GM08714 (cell line): Measurements from ENCODE around the gene PWWP2A.

Source experiments
- H3K4me3 ChIP-seq: fragments of 200-500 bp; sonication (Bioruptor generic); 2 replicates; pipeline ENCODE4 v1.5.1; 2014; ENCODE audit warnings: mild to moderate bottlenecking, low read length, inconsistent platforms
- ZNF274 ChIP-seq: IDR thresholded peaks from 2 replicates; pipeline ENCODE4 v1.6.1; 2012; ENCODE audit warnings: mild to moderate bottlenecking, low read depth, low read length

The PWWP2A gene

DNA sequence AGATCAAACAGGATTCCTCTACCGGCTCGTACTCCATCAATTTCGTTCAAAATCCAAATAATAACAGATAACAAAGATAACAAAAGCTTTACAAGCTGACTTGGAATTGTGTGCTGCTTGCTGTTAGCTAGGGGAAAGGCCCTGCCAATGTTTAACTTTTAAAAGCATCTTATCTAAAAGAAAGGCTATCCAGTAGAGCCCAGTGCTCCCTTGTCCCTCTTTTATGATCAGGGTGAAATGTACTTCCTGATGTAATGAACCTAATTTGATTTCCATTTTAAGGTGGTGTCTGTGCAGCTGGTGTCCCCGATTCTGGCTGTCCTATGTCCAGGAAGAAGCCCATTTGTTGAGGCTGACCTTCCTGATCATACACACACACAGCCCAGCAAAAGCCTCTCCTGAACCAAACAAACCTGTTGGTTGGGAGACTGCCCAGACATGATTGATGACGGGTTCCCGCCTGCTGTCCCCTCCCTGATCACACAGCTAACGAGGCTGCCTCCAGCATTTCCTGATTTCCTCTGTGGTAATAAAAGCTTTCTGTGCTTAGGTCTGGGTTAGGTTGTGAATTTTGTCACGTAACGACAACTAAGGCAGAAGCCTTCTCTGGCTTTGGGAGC is 54.1 kb downstream of the PWWP2A start:
- no peak for TF ChIP-seq ZNF274
- no peak overlapping the region for H3K4me3 ChIP-seq

DNA sequence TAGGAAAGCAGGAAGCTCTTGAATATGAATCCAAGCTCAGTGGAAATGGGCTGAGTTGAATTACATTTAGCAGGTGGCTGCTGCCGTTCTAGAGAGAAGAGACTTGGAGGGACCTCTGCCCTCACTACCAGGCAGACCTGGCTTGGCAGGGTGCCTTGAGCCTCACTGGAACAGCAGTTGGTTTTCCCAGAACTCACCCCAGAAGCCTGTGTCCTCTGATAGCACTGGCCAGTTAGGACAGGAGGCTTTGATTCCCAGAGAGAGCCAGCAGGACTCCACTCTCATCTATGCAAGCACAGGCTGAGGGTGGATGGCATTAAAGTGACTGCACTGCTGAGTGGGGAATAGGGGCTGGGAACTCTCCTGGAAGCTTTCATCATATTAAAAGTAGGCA is 54.8 kb downstream of the PWWP2A start:
- TF ChIP-seq ZNF274, result no peak
- H3K4me3 ChIP-seq, result no peak overlapping the region

DNA sequence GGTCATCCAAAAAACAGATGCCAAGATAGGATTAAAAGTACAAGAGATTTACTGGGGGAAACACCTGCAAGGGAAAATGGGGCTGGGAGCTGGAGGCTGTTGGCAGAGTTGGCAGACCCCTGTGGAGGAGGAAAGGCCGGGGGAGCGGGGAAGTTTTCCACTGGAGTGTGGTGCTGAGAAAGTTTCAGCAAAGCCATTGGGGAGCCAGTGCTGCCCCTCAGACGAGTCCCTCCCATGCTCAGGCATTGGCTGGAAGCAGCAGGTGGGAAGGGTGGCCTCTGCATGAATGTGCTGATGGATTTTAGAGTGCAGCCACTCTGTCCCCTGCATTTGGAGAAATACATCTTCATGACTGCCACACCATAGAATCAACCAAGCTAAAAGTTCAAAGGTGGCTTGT is 57.5 kb downstream of the PWWP2A start:
- no peak for TF ChIP-seq ZNF274
- H3K4me3 ChIP-seq, result no peak overlapping the region

DNA sequence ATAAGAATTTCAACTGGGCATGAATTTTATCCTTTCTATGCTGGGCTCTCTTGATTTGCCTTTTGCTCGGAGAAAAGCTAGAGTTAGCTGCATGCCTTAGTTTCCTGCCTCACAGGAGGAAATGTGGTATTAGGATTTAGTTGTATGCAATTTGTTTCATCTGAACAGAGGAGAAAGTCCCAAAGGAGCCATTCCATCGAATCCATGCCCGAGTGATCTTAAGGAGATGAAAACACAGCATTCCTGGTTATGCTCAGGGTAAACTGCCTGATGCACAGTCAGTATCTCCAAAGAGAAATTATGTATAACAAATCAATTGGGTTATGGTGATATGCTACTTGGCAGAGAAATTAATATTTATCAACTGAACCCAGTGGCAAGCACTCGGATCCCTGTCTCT is 59.2 kb downstream of the PWWP2A start:
- TF ChIP-seq ZNF274, result no peak
- H3K4me3 ChIP-seq, result no peak overlapping the region

DNA sequence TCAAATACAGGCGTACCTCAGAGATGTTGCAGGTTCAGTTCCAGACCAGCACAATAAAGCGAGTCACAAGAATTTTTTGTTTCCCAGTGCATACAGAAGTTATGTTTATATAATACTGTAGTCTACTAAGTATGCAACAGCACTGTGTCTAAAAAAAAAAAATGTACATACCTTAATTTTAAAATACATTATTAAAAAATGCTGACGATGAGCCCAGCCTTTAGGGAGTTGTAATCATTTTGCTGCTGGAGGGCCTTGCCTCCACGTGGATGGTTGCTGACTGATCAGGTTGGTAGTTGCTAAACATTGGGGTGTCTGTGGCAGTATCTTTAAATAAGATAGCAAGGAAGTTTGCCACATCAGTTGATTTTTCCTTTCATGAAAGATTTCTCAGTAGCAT is 62.0 kb downstream of the PWWP2A start:
- no peak overlapping the region for H3K4me3 ChIP-seq
- TF ChIP-seq ZNF274, result no peak

DNA sequence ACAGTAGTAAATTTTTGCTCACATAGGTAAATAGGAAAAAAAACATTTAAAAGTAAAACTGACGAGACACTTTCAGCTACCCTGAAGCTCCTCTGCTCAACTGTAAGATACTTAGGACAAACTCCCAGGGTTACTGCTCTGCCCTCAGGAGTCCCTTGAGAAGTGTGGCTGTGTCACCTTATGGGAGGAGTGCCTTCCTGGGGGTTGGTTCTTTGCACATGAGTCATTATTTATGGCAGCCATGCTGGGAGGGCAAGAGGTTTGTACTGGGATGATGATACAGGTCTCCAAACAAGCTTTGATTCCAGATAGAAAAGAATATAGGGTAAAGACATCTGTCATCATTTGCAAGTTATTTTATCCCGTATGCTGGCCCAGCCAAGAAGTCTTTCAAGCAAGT is 64.4 kb downstream of the PWWP2A start:
- no peak for TF ChIP-seq ZNF274

DNA sequence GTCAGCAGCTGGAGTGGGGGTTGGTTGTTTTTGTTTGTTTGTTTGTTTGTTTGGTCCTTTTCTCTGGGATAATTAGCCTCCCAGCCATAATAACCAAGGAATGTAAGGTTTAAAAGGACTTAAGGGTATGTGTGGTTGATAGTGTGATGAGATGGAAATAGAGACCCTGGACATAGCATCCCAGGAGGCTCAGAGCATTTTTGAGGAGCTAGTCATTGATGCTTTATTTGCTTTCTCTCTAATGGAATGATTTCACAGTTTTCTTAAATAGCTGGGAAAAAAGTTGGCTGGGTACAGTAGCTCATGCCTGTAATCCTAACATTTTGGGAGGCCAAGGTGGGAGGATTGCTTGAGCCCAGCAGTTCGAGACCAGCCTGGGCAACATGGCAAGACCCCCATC is 65.2 kb downstream of the PWWP2A start:
- H3K4me3 ChIP-seq, result no peak overlapping the region
- TF ChIP-seq ZNF274, result no peak

More for the DNA sequence above, 64.4 kb downstream of the PWWP2A start:
- H3K4me3 ChIP-seq, result no peak overlapping the region

DNA sequence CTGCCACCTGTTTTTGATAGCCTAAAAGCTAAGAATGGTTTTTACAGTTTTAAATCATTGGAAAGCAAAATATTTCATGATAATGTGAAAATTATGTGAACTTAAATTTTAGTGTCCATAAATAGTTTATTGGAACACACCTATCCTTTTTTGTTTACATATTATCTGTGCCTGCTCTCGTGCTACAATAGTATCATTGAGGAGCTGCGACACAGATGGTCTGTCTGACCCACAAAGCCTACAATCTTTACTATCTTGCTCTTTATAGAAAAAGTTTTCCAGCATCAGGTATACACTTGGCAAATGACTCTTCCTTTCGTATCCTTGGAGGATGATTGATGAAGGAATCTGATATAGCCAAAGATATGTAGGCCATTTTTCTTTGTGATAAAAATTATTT is 70.2 kb downstream of the PWWP2A start:
- no peak overlapping the region for H3K4me3 ChIP-seq
- no peak for TF ChIP-seq ZNF274

DNA sequence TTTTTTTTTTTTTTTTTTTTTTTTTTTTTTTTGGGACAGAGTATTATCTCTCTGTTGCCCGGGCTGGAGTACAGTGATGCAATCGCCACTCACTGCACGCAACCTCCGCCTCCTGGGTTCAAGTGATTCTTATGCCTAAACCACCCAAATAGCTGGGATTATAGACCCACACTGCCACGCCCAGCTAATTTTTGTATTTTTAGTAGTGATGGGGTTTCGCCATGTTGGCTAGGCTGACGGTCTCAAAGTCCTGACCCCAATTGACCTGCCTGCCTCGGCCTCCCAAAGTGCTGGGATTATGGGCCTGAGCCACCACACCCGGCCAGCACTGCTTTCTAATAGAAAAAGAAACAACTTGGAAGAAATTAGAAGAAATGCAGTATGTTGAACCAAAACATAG is 71.1 kb downstream of the PWWP2A start:
- H3K4me3 ChIP-seq, result no peak overlapping the region

DNA sequence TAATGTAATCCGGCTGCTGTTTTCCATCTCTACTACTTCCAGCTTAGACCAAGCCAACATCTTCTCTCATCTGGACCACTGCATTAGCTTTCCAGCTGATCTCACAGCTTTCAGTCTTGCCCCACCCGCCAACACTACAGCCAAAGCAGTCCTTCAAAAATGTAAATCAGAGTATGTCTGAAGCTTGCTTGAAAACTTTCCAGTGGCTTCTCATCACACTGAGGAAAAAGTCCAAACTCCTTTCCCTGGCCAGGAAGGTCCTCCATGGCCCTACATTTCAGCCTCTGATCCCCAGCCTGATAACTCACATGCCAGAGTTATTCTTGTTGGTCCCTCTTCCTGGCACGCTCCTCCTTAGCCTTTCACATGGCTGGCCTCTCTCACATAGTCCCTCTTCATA is 71.8 kb downstream of the PWWP2A start:
- no peak overlapping the region for H3K4me3 ChIP-seq
- TF ChIP-seq ZNF274, result no peak

More for the DNA sequence above, 71.1 kb downstream of the PWWP2A start:
- no peak for TF ChIP-seq ZNF274

DNA sequence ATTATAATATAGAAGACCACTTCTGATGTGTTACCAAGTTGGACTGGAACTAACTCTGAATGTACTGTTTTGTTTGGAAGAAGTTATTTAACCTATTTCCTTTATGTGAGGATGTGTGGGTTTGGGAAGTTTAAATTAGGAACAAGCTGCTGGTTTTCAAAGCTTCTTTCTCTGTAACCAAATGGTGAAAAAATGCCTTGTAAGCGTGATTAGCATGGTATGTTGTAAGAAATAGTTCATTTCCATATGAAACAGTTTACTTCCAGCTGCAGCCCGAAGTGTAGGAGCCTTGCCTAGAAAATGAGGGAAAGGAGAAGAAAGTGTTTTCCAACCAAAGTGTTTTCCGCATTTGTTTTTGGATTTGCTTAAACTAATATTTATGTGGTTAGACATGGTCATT is 74.3 kb downstream of the PWWP2A start:
- H3K4me3 ChIP-seq, result no peak overlapping the region
- TF ChIP-seq ZNF274, result no peak

DNA sequence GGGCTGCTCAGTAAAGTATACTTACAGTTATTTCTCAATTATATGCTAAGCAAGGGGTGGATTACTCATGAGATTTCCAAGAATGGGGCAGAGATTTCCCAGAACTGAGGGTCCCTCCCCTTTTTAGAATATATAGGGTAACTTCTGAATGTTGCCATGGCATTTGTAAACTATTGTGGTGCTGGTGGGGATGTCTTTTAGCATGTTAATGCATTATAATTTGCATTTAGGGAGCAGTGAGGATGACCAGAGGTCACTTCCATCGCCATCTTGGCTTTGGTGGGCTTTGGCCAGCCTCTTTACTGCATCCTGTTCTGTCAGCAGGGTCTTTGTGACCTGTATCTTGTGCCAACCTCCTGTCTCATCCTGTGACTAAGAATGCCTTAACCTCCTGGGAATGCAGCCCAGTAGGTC is 74.9 kb downstream of the PWWP2A start:
- no peak overlapping the region for H3K4me3 ChIP-seq
- no peak for TF ChIP-seq ZNF274

DNA sequence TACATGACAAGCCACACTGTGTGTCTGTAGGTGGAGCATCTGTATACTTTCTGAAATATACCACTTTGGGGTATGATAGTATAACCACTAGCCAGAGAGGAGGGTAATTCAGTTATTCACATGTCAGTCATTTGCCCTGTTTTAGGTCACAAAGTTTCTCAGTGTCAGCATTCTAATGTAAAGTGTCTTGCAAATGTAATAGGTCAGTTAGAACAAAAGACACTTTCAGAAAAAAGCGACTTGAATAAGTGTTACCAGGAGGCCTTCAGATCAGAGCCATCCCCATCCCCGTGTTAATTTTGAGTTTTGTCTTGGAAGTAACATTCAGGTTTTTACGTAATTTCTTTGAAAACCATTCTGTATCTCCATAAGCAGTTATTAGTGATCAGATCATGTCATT is 76.6 kb downstream of the PWWP2A start:
- no peak overlapping the region for H3K4me3 ChIP-seq
- TF ChIP-seq ZNF274, result no peak
